Stimulated activated CD4-positive, alpha-beta T cell treated with anti-CD3 and anti-CD28 coated beads, TNF-alpha, amount 100 ng/mL, for 48 hours (primary cell): ENCODE results near the gene CXCR5.
"Not testable (repeated sequence)": the region's sequence is repeated elsewhere in the genome, so short reads cannot be mapped to it uniquely, and the experiment has no call there.

ENCODE experiments used
- DNase-seq, 3 donors: peaks; one replicate each; pipeline ENCODE4 v3.0.0-alpha.2; 2020; ENCODE audit warnings: low read depth in 3 of 3

CXCR5 gene, protein sequence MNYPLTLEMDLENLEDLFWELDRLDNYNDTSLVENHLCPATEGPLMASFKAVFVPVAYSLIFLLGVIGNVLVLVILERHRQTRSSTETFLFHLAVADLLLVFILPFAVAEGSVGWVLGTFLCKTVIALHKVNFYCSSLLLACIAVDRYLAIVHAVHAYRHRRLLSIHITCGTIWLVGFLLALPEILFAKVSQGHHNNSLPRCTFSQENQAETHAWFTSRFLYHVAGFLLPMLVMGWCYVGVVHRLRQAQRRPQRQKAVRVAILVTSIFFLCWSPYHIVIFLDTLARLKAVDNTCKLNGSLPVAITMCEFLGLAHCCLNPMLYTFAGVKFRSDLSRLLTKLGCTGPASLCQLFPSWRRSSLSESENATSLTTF

GRCh38 chr11:118883368-118884071 lies at the start of gene CXCR5:
CXCR5 (plus strand) TSS chr11:118883892; CDS start chr11:118883942, 50 bp downstream.
- peak in 1 of 3 donors; percentile 62 for DNase-seq

- no peak for DNase-seq
Measured at GRCh38 chr11:118834427-118835028, 49.2 kb upstream of the CXCR5 start.

DNA sequence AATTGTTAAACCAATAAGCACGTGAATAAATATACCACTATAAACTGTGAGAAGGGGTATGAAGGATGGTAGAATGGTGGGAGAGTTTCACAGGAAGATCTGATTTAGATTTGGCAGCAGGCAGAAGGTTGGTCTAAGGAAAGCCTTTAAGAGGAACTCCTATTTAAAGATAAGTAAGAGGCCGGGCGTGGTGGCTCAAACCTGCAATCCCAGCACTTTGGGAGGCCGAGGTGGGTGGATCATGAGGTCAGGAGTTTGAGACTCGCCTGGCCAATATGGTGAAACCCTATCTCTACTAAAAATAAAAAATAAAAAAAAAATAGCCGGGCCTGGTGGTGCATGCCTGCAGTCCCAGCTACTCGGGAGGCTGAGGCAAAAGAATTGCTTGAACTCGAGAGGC lies 45.8 kb upstream of the CXCR5 start:
- DNase-seq, result no peak

DNA sequence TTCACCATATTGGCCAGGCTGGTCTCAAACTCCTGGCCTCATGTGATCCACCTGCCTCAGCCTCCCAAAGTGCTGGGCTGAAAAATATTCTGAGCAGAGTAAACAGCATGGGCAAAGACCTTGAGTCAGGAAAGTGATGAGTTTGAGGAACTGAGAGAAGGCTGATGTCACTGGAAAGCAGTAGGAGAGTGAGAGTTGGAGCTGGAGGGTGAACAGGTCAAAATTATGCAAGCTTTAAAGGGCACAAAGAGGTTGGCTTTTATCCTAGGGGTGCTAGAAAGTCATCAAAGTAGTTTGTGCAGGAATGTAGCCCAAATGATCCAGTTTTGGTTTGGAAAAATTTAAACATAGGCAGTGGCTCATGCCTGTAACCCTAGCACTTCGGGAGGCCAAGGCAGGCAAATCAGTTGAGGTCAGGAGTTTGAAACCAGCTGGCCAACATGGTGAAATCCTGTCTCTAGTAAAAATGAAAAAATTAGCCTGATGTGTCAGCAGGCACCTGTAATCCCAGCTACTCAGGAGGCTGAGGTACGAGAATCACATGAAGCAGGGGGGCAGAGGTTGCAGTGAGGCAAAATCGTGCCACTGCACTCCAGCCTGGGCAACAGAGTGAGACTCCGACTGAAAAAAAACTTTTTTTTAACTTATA lies 44.7 kb upstream of the CXCR5 start:
- DNase-seq, result no peak

GRCh38 chr11:118841469-118842242 lies 42.0 kb upstream of the CXCR5 start:
- DNase-seq, result peak in 2 of 3 donors; percentile 20 to 34

GRCh38 chr11:118842369-118842768 lies 41.3 kb upstream of the CXCR5 start:
- DNase-seq, result no peak

GRCh38 chr11:118842843-118843242 lies 40.8 kb upstream of the CXCR5 start:
- DNase-seq, result not testable (repeated sequence)

DNA sequence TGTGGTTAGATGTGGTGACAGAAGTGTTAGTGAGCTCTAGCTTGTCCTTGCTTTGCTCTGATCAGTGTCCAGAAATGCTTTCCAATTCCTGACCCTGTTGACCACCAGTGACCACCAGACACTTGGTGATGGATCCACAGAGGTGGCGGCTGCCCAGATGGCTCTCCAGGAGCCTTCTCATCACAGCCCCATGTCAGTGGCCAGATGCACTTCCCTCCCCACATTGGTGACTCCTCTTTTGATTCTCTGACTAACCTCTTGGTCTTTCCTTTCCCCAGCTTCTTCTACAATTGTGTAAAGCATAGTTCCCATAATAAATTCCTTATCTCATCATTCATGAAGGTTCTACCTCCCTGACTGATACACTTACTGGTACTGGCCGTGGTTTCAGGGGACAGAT lies 40.1 kb upstream of the CXCR5 start:
- no peak for DNase-seq

DNA sequence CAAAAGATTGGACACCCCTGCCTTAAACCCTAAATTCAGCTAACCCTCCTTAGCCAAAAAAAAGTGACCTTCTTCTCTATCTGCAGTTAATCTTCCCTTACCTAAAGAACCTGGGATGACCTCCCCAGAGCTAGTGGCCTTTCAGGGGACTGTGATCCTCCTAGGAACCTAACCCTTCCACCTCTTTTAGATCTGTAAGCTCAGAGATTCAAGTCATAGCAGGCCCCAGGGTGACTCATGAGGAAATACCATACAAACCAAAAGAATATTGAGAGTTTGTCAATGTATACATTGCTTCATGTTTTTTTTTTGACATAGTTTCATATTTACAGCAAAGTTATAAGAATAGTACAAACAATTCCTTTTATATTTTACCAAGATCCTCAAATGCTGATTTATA lies 38.3 kb upstream of the CXCR5 start:
- DNase-seq, result no peak

GRCh38 chr11:118846181-118846935 lies 37.3 kb upstream of the CXCR5 start:
- DNase-seq, result no peak

GRCh38 chr11:118849825-118850224 lies 33.9 kb upstream of the CXCR5 start:
- DNase-seq, result no peak

DNA sequence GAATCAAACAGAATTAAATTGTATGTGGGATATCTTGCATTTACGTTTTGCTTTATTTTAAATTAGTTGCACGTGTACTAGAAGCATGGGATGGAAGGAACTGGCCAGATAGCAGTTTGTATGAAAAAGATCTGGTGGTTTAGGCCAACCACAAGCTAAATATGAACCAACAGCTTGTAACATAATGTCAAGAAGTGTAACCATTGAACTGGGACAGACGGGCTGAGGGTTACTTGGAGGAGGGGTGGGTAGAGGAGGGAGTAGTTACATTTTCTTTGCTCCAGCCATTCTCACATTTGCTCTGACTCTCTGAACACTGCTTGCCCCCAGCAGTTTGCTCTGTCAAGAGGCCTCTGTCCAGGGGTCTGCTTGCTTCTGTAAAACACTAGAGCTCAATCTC lies 31.7 kb upstream of the CXCR5 start:
- DNase-seq, result no peak

DNA sequence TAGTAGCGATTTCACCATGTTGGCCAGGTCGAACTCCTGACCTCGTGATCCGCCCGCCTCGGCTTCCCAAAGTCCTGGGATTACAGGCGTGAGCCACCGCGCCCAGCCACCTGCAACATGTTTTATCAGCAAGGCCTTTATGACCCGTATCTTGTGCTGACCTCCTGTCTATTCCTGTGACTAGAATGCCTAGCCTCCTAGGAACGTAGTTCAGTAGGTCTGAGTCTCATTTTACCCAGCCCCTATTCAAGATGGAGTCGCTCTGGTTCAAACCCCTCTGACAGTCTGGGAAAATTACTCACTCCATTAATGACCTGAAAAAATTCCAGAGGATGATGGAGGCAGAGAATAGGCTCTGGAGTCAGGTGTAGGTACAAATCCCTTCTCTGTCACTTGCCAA lies 30.0 kb upstream of the CXCR5 start:
- DNase-seq, result no peak

DNA sequence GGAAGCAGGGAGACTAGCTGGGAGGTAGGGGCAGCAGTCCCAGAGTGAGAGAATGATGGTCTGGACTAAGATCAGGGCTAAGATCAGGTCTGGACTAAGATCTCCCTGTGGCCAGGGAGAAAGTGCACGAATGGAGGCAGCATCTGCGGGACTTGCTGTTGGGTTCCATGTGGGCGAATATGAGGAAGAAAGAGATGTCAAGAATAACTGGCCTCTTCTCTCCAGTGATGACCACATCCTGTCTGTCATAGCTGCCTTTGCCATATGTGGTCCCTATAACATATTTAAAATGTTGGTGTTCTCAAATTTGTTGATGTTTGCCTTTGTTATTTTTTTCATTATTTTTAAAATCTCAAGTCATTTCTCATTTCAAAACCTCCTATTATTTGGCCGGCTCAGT lies 27.4 kb upstream of the CXCR5 start:
- DNase-seq, result no peak

DNA sequence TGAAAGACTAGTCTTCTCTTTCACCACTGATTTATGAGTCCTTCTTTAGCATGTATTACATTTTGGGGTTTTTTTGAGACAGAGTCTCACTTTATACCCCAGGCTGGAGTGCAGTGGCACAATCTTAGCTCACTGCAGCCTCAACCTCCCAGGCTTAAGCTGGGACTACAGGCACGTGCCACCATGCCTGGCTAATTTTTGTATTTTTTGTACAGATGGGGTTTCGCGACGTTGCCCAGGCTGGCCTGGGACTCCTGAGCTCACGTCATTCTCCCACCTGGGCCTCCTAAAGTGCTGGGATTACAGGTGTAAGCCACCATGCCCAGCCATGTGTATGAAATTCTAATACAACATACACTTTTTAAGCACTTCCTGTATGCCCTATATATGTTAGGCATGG lies 26.3 kb upstream of the CXCR5 start:
- DNase-seq, result no peak

DNA sequence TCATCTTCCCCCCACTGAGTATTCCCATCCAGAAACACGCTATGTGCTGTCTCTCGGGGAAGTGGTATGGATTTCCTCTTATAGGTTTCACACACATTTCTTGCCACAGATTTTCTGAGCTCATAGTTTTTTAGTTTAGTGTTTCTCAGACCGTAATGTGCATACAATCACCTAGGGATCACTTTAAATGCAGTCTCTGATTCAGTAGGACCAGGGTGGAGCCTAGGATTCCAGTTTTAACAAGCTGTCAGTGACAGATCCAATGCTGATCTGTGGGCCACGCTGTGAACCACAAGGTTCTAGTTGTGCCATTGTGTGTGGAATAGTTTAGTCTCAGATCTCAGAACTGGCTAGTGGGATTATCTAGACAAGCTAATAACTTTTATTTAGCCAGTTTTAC lies 23.7 kb upstream of the CXCR5 start:
- no peak for DNase-seq

DNA sequence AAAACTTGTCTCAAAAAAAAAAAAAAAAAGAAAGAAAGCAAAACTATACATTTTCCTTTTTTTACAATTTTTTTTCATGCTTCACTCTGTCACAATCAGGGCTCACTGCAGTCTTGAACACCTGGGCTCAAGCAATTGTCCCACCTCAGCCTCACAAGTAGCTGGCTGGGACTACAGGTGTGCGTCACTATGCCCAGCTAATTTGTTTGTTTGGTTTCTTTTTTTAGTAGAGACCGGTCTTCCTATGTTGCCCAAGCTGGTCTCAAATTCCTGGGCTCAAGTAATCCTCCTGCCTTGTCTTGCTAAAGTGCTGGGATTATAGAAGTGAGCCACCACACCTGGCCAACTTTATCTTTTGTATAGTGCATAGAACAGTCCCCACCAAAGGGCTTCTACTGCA lies 15.0 kb upstream of the CXCR5 start:
- no peak for DNase-seq

DNA sequence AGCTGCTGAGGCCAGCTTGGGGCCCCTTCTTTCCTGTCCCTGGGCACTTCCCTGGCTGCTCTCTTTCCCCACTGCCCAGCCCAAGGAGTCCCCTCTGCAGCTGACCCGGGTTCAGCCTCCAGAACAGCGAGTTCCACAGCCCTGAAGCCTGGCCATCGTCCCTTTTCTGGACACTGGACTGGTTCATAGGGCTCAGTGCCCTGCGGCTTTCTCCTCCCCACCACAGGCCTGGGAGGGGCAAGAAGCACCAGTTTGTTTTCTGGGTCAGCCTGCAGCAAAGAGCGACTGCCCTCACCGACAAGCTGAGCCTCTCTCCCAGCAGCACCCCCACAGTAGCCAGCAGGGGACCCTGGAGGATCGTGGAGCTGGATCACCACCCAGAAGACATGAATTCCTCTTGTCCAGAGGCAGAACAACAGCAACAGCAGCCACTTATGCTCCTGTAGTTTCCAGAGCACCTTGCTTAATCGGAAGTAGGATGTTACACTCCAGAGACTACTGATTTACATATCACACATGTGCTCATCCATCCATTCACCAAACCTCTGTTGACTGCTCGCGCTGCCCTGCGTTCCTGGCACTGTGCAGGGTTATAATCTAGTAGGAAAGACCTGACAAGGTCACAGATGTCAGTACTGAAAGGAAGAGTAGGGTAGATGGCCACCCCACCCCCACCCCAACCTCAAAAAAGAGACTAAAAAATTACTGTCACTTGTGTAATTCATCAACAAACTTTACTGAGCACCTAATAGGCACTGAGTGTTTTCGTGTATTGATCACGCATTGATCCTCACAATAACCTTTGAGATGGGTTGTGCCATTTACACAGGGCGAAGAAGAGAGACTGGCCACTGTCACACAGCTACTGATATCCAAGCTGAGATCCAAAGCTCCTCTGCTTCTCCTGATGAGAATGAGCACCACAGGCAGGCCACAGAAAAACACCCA lies 13.0 kb upstream of the CXCR5 start:
- DNase-seq, result no peak

DNA sequence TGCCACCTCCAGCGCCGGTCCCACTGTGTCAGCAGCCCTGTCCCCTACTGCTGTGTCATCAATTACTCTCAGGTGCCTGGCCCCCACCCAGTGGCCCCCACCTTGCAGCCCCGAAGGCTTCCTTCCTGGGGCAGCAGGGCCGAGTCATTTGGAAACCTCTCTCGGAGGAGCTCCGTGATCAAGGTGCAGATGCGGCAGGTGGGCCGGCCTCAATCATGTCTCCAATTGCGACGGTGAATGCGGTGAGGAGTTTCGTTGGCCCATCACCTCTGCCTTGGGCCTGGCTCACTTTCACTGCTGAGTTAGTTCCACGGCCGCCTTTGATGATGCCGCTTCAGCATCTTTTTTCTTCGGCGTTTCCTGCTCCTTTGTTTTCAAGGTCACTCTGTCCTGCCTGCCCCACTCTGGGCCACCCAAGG lies 11.3 kb upstream of the CXCR5 start:
- peak in 1 of 3 donors; percentile 59 for DNase-seq

DNA sequence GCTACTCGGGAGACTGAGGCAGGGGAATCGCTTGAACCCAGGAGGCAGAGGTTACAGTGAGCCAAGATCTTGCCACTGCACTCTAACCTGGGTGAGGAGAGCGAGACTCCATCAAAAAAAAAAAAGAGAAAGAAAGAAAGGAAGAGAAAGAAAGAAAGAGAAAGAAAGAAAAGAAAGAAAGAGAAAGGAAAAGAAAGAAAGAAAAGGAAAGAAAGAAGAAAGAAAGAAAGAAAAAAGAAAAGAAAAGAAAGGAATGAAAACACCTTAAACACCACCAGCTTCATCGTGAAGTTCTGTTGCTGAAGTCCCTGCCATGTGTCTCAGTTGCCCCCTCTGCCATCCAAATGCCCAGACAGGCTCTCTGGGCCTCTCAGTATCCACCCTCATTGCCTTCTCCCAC lies 9.9 kb upstream of the CXCR5 start:
- DNase-seq, result no peak
